SK-N-DZ (cell line): ENCODE data around the gene PSTPIP1.

ENCODE experiments used
- DNase-seq: peaks from one replicate; pipeline ENCODE4 v3.0.0-alpha.2; 2015; ENCODE audit warnings: low spot score

Gene PSTPIP1

GRCh38 chr15:76978522-76979330 lies 16.2 kb upstream of the PSTPIP1 start:
- no peak for DNase-seq

- DNase-seq = no peak
Observed at GRCh38 chr15:76979331-76979925, 15.5 kb upstream of the PSTPIP1 start.

DNA sequence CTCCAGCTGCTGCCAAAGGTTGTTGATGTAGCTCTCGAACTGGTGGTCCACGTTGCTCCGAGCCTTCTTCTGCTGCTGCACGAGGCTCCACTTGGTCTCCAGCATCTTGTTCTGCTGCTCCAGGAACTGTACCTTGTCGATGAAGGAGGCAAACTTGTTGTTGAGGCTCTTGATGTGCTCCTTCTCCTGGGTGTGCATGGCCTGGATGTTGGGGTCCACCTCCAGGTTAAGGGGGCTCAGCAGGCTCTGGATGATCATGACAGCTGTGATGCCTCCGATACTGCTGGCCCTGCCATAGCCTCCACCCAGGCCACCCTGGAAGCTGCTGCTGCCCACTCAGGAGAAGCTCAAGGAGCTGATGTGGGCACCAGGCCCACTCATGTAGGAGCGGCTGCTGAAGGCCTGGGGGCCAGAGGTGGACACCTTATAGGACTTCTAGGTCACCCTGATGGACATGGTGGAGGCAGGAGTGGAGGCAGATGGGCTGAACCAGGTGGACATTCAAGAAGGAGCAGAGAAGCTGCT lies 14.9 kb upstream of the PSTPIP1 start:
- no peak for DNase-seq

GRCh38 chr15:76982356-76982755 lies 12.6 kb upstream of the PSTPIP1 start:
- no peak for DNase-seq

GRCh38 chr15:76982756-76983155 lies 12.2 kb upstream of the PSTPIP1 start:
- no peak for DNase-seq

- DNase-seq = no peak
Observed at GRCh38 chr15:76983590-76984375, 11.1 kb upstream of the PSTPIP1 start.

DNA sequence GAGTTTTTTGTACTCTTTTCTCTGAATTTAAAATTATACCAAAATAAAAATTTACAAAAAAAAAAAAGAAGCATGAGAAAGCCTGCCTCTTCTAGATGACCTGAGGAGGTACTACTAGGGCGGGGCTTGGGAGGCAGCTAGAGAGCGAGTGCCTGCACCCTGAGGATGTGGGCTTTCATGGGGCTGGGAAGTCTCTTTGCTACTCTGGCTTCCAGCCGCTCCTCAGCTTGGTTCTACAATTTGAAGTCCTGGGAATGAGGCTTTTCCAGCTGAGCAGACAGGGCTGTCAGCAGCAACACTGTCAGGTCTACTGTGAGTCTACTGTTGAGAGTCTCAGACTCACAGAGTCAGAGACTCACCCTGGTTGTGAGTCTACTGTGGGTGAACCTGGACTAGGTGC lies 8.2 kb upstream of the PSTPIP1 start:
- DNase-seq = no peak

- no peak for DNase-seq
Observed at GRCh38 chr15:76987276-76987675, 7.7 kb upstream of the PSTPIP1 start.

DNA sequence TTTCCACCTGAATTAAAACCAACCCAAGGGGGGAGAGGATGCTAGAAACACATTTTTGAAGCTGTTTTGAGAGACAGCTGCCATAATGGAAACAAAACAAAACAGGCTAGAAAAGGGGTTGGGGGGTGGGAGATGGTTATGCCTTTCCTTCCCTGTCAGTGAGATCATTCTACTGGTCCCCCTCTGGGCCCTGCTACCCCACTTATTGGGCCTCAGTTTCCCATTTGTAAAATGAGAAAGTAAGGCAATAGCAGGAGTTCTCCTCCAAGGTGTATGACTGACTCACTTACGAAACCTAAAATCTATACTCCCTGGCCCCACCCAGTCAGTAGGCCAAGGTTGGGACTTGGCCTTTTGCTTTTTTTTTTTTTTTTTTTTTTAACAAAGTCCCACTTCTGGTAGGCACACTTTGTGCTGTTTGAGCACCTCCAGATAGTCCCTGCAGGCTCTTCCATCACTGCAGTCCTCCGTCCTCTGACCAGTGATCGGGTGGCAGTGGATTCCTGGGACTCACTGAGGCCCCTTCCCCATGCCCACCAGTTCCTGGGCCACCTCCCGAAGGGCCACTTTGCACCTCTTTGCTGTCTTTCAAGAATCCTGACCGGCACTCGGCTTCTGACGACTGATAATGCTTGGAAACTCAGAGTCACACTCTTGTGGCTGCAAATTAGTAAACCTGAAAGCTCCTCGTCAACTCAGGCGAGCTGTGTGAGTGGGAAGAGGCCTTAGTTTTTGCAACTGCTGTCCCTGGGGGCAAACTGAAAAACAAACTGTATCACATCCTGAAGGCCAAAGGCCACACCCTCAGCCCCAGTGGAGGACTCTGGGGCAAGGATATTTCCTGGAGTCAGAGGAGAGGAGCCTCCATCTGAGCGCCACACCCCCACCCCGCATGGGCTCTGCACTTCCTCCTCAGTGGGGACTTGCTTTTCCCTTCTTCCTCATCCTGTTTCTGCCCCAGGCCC lies 6.7 kb upstream of the PSTPIP1 start:
- no peak for DNase-seq

GRCh38 chr15:76988867-76989780 lies 5.8 kb upstream of the PSTPIP1 start:
- no peak for DNase-seq

DNA sequence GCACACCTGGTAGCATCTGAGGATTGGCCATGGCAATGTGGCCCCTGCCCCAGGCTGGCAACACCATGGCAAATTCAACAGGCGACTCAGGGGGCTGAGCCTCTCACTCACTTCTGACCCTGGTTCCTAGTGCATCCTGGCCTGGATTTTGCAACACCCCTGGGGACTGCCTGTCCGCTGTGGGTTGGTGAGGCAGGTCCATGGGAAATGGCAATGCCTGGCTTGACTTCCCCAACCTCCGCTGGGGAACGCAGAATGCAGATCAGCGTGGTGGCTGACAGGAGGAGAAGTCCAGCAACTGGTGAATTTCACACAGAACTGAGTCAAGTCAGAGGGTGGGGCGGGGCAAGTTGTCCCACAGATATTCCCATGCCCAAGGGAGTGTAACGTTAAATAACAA lies 3.9 kb upstream of the PSTPIP1 start:
- no peak for DNase-seq

GRCh38 chr15:76991741-76992645 lies 2.9 kb upstream of the PSTPIP1 start:
- peak; percentile 55 for DNase-seq

DNA sequence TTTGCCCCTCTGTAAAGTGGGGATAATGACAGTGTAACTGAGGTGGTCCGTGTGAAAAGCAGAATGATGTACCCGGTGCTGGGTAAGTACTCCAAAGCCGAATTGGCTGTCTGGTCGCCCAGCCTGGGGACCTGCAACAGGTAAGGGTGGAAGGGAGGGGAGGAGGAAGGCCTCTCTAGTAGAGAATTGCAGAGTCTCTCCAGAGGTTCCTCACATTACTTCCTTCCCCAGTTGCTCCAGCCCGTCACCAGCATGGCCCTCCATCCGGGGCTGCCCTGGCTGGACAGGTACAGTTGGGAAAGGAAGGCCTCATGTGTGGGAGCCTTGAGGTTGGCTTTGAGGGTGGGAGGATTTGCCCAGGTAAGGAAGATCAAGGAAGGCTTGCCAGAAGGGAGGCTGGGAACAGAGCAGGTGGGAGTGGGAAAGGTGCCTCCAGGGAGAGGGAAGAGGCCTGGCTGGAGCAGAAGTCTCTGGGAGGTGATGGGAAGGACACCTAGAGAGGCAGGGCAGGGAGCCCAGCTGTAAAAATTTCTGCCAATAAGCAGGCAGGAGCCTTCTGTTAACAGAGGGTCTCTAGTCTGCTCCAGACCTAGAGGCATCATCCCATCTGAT lies 1.7 kb upstream of the PSTPIP1 start:
- DNase-seq = no peak

DNA sequence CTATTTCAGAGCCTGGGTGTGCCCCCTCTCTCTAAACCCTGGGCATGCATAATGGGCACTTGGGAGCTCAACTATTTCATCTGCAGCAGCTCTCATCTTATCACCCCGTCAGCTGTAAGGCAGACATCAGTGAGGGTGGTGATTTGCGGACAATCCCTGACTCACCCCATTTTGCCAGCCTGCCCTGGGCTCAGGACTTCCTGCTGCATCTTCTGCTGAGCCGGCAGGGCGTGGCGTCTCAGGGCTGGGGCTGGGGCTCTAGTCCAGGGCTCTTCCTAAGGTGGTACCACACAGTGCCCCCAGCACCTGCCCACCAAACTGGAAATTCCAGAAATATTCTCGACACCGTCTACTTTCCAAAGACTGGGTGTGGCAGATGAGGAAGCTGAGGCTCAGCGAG lies 925 bp upstream of the PSTPIP1 start:
- DNase-seq = no peak

DNA sequence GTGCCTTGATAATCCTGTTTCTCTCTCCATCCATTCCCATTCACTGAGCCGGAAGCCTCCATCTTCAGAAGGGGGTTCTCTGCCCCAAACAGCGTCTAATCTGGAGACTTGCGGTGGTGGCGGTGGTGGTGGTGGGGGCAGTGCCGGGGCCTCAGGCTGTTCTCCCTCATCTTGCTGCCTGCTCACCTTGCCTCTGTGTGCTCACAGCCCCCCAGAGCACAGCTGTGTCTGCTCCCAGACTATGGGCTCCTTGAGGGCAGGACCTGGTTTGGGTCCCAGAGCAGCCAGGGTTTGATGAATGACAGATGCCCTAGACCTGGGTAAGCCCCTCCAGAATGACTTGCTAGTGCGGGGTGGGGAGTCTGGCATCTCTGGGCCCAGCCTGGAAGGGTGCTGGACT lies 430 bp upstream of the PSTPIP1 start:
- DNase-seq = no peak

DNA sequence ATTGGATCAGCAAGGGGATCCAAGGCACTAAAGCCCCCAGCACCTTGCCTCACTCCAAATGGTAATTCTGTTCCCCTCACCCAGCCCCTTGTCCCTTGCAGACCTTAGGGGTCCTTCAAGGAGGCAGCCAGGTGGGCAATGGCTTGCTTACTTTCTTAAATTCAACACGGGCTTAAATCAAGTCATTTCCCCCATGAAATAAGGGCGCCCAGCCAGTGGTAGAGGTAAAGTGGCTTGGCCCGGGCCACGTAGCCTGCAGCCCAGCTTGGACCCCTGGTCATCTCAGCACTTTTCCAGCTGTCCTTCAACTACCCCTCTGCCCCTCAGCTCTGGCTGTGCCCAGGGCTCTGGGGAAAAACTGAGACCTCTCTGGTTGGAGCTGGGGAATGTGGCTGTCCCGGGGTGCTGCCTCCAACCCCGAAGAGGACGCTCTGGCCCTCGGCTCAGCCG lies 1.2 kb downstream of the PSTPIP1 start:
- no peak for DNase-seq

- no peak for DNase-seq
Observed at GRCh38 chr15:76996526-76997401, 1.8 kb downstream of the PSTPIP1 start.
